Measurements from ENCODE around the gene PCDHA7. TPM values are rescaled to one million over a fixed set of nuclear protein-coding genes. Genes with fewer than 3 reads are reported as not detected.
"Not testable (repeated sequence)": the region's sequence is repeated elsewhere in the genome, so short reads cannot be mapped to it uniquely, and the experiment has no call there.

PCDHA7 gene
- total RNA-seq, 1 donor from 2014 or later: not detected

- no peak for TF ChIP-seq CTCF (conservative IDR thresholded peaks at IDR 0.05; ENCODE audit: low read depth, low read length)
- H3K4me3 ChIP-seq (ENCODE audit: low read depth, low read length): no peak overlapping the region
- DNase-seq (ENCODE audit: low read depth): no peak
These were observed 37.4 kb upstream of the PCDHA7 start for GRCh38 chr5:140796718-140797095.

DNA sequence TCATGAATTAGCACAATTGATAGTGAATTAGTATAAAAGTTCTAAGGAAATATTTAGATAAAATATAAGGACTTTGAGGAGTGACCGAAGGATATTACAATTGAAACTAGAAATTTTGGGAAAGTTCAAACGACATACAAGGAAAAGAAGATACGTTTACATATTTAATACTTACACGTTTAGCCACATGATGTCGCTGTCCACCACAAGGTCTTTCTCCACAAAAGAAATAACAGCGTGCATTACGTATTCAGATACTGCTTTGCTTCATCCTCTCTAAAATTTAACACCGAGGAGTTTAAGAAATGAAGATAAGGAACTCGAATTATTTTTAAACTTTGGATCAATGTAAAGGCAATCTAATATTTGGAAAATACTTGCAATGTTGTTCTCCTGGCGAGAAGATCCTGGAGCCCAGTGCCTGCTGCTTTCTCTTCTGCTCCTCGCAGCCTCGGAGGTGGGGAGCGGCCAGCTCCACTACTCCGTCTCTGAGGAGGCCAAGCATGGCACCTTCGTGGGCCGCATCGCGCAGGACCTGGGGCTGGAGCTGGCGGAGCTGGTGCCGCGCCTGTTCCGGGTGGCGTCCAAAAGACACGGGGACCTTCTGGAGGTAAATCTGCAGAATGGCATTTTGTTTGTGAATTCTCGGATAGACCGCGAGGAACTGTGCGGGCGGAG lies 33.1 kb upstream of the PCDHA7 start, which contains the start of gene PCDHA3:
TSS of gene PCDHA3 (plus strand) at position 242 of the 678 bp plus-strand sequence.
- peak; percentile 42 for TF ChIP-seq CTCF (conservative IDR thresholded peaks at IDR 0.05; ENCODE audit: low read depth, low read length)
- H3K4me3 ChIP-seq (ENCODE audit: low read depth, low read length): peak within 1 kb of the TSS; percentile 44
- no peak for DNase-seq (ENCODE audit: low read depth)

- TF ChIP-seq CTCF (conservative IDR thresholded peaks at IDR 0.05; ENCODE audit: low read depth, low read length): peak; percentile 44
- DNase-seq (ENCODE audit: low read depth): no peak
- peak overlapping the region; percentile 44 for H3K4me3 ChIP-seq (ENCODE audit: low read depth, low read length)
These were observed 32.6 kb upstream of the PCDHA7 start for GRCh38 chr5:140801494-140801841.

GRCh38 chr5:140802381-140802780 lies 31.7 kb upstream of the PCDHA7 start:
- not testable (repeated sequence) for DNase-seq (ENCODE audit: low read depth); H3K4me3 ChIP-seq (ENCODE audit: low read depth, low read length)

DNA sequence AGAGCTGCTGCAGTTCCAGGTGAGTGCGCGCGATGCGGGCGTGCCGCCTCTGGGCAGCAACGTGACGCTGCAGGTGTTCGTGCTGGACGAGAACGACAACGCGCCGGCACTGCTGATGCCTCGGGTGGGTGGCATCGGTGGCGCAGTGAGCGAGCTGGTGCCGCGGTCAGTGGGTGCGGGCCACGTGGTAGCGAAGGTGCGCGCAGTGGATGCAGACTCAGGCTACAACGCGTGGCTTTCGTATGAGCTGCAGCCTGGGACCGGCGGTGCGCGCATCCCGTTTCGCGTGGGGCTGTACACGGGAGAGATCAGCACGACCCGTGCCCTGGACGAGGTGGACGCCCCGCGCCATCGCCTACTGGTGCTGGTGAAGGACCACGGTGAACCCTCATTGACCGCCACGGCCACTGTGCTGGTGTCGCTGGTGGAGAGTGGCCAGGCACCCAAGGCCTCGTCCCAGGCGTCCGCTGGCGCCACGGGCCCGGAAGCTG lies 31.2 kb upstream of the PCDHA7 start:
- H3K4me3 ChIP-seq (ENCODE audit: low read depth, low read length): no peak overlapping the region
- no peak for DNase-seq (ENCODE audit: low read depth)
- TF ChIP-seq CTCF (conservative IDR thresholded peaks at IDR 0.05; ENCODE audit: low read depth, low read length): no peak

DNA sequence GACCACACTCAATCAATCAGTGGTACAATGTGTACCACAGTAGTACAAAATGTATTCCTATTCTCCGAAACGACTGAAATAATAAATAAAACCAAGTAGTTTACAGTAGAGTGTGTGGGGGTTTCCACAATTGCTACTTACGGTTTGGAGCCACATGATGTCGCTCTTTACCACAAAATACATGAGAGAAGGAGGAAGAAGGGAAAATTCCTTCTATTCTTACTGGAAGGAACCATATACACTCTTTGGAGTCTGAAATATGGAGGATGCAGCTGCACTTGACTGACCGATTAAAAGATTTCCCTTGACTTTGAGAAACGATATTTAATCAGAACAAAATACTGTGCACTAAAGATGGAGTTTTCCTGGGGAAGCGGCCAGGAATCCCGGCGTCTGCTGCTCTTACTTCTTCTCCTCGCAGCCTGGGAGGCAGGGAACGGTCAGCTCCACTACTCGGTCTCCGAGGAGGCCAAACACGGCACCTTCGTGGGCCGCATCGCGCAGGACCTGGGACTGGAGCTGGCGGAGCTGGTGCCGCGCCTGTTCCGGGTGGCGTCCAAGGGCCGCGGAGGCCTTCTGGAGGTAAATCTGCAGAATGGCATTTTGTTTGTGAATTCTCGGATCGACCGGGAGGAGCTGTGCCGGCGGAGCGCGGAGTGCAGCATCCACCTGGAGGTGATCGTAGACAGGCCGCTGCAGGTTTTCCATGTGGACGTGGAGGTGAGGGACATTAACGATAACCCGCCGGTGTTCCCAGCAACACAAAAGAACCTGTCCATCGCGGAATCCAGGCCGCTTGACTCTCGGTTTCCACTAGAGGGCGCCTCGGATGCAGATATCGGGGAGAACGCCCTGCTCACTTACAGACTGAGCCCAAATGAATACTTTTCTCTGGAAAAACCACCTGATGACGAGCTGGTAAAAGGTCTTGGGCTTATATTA lies 27.0 kb upstream of the PCDHA7 start, which contains the start of gene PCDHA4:
TSS of gene PCDHA4 (plus strand) at position 235 of the 942 bp plus-strand sequence.
- no peak for DNase-seq (ENCODE audit: low read depth)
- H3K4me3 ChIP-seq (ENCODE audit: low read depth, low read length): peak within 1 kb of the TSS; percentile 52
- peak; percentile 59 for TF ChIP-seq CTCF (conservative IDR thresholded peaks at IDR 0.05; ENCODE audit: low read depth, low read length)

GRCh38 chr5:140808241-140808888 lies 25.7 kb upstream of the PCDHA7 start:
- DNase-seq (ENCODE audit: low read depth); H3K4me3 ChIP-seq (ENCODE audit: low read depth, low read length): not testable (repeated sequence)

Measured in epithelial cell of proximal tubule (primary cell).